Measurements from ENCODE around the gene TMEM91.

DNA sequence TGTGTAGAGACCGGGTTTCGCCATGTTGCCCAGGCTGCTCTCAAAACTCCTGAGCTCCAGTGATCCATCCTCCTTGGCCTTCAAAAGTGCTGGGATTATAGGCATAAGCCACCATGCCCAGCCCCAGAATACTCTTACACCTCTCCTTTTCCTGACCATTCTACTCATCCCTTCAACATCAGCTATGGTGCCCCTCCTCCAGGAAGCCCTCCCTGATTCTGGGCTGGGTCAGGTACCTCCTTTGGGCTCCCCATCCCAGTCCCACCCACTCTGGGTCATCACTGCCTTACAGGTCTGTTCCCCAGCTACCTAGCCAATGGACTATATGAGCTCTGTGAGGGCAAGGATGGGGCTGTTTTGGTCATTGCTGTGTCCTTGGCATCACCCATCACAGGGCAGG lies 32.2 kb upstream of the TMEM91 start:
- no peak for TF ChIP-seq POLR2A (IDR thresholded peaks at IDR 0.05)
- TF ChIP-seq, protein P1, sequence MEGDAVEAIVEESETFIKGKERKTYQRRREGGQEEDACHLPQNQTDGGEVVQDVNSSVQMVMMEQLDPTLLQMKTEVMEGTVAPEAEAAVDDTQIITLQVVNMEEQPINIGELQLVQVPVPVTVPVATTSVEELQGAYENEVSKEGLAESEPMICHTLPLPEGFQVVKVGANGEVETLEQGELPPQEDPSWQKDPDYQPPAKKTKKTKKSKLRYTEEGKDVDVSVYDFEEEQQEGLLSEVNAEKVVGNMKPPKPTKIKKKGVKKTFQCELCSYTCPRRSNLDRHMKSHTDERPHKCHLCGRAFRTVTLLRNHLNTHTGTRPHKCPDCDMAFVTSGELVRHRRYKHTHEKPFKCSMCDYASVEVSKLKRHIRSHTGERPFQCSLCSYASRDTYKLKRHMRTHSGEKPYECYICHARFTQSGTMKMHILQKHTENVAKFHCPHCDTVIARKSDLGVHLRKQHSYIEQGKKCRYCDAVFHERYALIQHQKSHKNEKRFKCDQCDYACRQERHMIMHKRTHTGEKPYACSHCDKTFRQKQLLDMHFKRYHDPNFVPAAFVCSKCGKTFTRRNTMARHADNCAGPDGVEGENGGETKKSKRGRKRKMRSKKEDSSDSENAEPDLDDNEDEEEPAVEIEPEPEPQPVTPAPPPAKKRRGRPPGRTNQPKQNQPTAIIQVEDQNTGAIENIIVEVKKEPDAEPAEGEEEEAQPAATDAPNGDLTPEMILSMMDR (IDR thresholded peaks at IDR 0.05): no peak
